ENCODE measurements around the gene TSR3. TPM values are rescaled to one million over a fixed set of nuclear protein-coding genes. Genes with fewer than 3 reads are reported as not detected.

TSR3 gene
- total and polyA plus RNA-seq, 2 of the 13 experiments (the other 11 are each of a cell fraction or from before 2014, with no cell fraction given): 24.2 to 51.0 TPM

DNA sequence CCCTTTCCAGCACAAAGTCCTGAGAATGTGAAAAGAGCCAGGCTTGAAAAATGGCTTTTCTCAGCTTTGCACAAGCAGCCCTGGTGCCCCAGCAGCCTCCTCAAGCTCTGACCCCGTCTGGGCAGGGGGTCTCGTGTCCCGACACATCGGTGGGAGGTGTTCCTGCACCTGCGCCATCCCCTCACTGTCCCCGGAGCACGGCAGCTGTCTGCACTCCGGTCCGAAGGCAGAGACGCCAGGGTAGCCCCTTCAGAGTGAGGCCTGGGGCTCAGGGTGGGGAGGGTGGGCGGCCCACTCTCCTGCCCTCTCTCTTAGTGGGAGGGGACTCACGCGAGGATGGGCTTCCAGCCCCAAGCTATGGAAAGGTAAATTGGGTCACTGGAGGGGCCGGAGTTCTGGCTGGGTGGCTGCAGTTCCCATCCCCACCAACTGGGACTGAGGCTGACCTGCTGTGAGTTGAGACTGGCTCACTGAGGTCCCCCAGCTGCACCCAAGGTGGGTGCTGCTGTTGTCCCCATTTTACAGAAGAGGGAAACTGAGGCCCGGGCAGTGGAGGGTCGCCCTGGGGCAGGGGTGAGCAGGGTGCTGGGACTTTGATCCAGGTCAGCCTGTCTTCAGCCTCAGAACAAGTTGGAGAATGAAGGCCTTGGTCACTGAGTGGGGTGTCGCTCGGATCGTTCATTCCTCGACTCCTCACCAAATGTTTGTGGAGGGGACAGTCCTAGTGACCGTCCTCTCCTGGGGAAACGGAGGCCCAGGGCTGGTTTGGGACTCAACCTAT is 20.6 kb downstream of the TSR3 start (continued):
- TF ChIP-seq PRMT3 (CRISPR knock-in tag; IDR thresholded peaks at IDR 0.05; ENCODE audit: borderline replicate concordance, low read depth) (no peak), ZNF501 (CRISPR knock-in tag; IDR thresholded peaks at IDR 0.05) (no peak), DMAP1 (CRISPR knock-in tag; IDR thresholded peaks at IDR 0.05) (no peak), PITX1 (CRISPR knock-in tag; IDR thresholded peaks at IDR 0.05) (no peak), ZNF337 (CRISPR knock-in tag; IDR thresholded peaks at IDR 0.05; ENCODE audit: borderline replicate concordance, low read depth) (no peak), KLF9 (CRISPR knock-in tag; IDR thresholded peaks at IDR 0.05; ENCODE audit: low read depth) (no peak), HNRNPLL (IDR thresholded peaks at IDR 0.05; ENCODE audit: low read depth, low read length, poor library complexity, severe bottlenecking) (no peak)
- TF ChIP-seq, protein P1, sequence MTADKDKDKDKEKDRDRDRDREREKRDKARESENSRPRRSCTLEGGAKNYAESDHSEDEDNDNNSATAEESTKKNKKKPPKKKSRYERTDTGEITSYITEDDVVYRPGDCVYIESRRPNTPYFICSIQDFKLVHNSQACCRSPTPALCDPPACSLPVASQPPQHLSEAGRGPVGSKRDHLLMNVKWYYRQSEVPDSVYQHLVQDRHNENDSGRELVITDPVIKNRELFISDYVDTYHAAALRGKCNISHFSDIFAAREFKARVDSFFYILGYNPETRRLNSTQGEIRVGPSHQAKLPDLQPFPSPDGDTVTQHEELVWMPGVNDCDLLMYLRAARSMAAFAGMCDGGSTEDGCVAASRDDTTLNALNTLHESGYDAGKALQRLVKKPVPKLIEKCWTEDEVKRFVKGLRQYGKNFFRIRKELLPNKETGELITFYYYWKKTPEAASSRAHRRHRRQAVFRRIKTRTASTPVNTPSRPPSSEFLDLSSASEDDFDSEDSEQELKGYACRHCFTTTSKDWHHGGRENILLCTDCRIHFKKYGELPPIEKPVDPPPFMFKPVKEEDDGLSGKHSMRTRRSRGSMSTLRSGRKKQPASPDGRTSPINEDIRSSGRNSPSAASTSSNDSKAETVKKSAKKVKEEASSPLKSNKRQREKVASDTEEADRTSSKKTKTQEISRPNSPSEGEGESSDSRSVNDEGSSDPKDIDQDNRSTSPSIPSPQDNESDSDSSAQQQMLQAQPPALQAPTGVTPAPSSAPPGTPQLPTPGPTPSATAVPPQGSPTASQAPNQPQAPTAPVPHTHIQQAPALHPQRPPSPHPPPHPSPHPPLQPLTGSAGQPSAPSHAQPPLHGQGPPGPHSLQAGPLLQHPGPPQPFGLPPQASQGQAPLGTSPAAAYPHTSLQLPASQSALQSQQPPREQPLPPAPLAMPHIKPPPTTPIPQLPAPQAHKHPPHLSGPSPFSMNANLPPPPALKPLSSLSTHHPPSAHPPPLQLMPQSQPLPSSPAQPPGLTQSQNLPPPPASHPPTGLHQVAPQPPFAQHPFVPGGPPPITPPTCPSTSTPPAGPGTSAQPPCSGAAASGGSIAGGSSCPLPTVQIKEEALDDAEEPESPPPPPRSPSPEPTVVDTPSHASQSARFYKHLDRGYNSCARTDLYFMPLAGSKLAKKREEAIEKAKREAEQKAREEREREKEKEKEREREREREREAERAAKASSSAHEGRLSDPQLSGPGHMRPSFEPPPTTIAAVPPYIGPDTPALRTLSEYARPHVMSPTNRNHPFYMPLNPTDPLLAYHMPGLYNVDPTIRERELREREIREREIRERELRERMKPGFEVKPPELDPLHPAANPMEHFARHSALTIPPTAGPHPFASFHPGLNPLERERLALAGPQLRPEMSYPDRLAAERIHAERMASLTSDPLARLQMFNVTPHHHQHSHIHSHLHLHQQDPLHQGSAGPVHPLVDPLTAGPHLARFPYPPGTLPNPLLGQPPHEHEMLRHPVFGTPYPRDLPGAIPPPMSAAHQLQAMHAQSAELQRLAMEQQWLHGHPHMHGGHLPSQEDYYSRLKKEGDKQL (CRISPR knock-in tag; IDR thresholded peaks at IDR 0.05; ENCODE audit: low read depth): no peak
- TF ChIP-seq, protein P2, sequence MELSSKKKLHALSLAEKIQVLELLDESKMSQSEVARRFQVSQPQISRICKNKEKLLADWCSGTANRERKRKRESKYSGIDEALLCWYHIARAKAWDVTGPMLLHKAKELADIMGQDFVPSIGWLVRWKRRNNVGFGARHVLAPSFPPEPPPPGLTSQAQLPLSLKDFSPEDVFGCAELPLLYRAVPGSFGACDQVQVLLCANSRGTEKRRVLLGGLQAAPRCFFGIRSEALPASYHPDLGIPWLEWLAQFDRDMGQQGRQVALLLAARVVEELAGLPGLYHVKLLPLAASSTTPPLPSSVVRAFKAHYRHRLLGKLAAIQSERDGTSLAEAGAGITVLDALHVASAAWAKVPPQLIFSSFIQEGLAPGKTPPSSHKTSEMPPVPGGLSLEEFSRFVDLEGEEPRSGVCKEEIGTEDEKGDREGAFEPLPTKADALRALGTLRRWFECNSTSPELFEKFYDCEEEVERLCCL (CRISPR knock-in tag; IDR thresholded peaks at IDR 0.05; ENCODE audit: borderline replicate concordance): no peak
- TF ChIP-seq, protein P3, sequence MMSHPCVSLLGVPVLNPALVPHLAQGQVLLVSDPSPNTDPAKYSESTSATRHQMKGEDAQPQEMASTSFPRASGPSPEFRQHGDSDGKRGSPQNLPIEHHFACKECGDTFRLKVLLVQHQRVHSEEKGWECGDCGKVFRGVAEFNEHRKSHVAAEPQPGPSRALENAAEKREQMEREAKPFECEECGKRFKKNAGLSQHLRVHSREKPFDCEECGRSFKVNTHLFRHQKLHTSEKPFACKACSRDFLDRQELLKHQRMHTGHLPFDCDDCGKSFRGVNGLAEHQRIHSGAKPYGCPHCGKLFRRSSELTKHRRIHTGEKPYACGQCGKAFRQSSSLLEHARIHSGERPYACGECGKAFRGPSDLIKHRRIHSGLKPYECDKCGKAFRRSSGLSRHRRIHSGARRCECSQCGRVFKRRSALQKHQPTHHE (CRISPR knock-in tag; IDR thresholded peaks at IDR 0.05; ENCODE audit: borderline replicate concordance): 0 out of 2 replicates have a peak, but pooled peaks have one; percentile 49
- TF ChIP-seq, protein P4, sequence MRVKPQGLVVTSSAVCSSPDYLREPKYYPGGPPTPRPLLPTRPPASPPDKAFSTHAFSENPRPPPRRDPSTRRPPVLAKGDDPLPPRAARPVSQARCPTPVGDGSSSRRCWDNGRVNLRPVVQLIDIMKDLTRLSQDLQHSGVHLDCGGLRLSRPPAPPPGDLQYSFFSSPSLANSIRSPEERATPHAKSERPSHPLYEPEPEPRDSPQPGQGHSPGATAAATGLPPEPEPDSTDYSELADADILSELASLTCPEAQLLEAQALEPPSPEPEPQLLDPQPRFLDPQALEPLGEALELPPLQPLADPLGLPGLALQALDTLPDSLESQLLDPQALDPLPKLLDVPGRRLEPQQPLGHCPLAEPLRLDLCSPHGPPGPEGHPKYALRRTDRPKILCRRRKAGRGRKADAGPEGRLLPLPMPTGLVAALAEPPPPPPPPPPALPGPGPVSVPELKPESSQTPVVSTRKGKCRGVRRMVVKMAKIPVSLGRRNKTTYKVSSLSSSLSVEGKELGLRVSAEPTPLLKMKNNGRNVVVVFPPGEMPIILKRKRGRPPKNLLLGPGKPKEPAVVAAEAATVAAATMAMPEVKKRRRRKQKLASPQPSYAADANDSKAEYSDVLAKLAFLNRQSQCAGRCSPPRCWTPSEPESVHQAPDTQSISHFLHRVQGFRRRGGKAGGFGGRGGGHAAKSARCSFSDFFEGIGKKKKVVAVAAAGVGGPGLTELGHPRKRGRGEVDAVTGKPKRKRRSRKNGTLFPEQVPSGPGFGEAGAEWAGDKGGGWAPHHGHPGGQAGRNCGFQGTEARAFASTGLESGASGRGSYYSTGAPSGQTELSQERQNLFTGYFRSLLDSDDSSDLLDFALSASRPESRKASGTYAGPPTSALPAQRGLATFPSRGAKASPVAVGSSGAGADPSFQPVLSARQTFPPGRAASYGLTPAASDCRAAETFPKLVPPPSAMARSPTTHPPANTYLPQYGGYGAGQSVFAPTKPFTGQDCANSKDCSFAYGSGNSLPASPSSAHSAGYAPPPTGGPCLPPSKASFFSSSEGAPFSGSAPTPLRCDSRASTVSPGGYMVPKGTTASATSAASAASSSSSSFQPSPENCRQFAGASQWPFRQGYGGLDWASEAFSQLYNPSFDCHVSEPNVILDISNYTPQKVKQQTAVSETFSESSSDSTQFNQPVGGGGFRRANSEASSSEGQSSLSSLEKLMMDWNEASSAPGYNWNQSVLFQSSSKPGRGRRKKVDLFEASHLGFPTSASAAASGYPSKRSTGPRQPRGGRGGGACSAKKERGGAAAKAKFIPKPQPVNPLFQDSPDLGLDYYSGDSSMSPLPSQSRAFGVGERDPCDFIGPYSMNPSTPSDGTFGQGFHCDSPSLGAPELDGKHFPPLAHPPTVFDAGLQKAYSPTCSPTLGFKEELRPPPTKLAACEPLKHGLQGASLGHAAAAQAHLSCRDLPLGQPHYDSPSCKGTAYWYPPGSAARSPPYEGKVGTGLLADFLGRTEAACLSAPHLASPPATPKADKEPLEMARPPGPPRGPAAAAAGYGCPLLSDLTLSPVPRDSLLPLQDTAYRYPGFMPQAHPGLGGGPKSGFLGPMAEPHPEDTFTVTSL (CRISPR knock-in tag; IDR thresholded peaks at IDR 0.05; ENCODE audit: borderline replicate concordance): no peak
- TF ChIP-seq, protein P5, sequence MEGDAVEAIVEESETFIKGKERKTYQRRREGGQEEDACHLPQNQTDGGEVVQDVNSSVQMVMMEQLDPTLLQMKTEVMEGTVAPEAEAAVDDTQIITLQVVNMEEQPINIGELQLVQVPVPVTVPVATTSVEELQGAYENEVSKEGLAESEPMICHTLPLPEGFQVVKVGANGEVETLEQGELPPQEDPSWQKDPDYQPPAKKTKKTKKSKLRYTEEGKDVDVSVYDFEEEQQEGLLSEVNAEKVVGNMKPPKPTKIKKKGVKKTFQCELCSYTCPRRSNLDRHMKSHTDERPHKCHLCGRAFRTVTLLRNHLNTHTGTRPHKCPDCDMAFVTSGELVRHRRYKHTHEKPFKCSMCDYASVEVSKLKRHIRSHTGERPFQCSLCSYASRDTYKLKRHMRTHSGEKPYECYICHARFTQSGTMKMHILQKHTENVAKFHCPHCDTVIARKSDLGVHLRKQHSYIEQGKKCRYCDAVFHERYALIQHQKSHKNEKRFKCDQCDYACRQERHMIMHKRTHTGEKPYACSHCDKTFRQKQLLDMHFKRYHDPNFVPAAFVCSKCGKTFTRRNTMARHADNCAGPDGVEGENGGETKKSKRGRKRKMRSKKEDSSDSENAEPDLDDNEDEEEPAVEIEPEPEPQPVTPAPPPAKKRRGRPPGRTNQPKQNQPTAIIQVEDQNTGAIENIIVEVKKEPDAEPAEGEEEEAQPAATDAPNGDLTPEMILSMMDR (CRISPR knock-in tag; IDR thresholded peaks at IDR 0.05): 0 out of 2 replicates have a peak, but pooled peaks have one; percentile 4
